ENCODE data around the gene DTX2.
"Not testable (repeated sequence)": the region's sequence is repeated elsewhere in the genome, so short reads cannot be mapped to it uniquely, and the experiment has no call there.

DTX2 gene

DNA sequence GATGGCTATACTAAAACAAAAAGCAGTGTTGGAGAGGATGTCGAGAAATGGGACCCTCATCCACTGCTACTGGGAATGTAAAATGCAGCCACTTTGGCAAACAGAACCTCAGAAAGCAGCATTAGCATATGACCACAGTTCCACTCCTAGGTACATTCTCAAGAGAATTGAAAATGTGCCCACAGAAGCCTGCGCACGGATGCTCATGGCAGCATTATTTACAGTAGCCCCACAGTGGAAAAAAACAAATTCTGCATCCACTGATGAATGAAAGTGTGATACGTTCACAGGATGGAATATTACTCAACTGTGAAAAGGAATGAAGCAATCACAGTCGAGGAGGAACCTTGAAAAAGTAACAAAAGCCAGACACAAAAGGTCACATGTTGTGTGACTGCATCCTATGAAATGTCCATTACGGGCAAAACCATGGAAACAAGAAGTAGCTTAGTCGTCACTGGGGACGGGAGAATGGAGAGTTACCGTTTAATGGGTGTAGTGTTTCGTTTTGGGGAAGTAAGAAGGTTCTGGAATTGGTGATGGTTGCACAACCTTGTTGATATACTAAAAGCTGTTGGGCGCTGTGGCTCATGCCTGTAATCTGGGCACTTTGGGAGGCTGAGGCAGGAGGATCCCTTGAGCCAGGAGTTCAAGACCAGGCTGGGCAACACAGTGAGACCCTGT, 46.4 kb downstream of the DTX2 start:
- no peak overlapping the region; a peak in 1 of 22 replicates for H3K4me2 ChIP-seq
- H3K4me3 ChIP-seq = no peak overlapping the region
- H3K36me3 ChIP-seq = peaks cover 13 to 39% (median 27%) of the 10 kb centered on the region in 11 experiments; a peak in 21 of 22 replicates
- no peaks in the 10 kb centered on the region for H3K27me3 ChIP-seq
- H4K20me1 ChIP-seq = peaks cover 0 to 11% (median 0%) of the 10 kb centered on the region in 11 experiments; a peak in 1 of 22 replicates
- H3K4me1 ChIP-seq = peaks cover 8 to 24% (median 13%) of the 10 kb centered on the region in 10 experiments
- no peak overlapping the region for H3K9ac ChIP-seq
- TF ChIP-seq Cebpa-rat (IDR thresholded peaks at IDR 0.05) = peak in 7 of 11 experiments; percentile 28 to 67 (median 55); a peak in 5 of 22 replicates
- H3K27ac ChIP-seq = peak overlapping the region in 5 of 11 experiments; percentile 13 to 66 (median 51); a peak in 7 of 22 replicates
- H3K9me3 ChIP-seq (replicated peaks in 1 of 11) = peaks cover 0 to 19% (median 0%) of the 10 kb centered on the region in 11 experiments; a peak in 6 of 22 replicates

DNA sequence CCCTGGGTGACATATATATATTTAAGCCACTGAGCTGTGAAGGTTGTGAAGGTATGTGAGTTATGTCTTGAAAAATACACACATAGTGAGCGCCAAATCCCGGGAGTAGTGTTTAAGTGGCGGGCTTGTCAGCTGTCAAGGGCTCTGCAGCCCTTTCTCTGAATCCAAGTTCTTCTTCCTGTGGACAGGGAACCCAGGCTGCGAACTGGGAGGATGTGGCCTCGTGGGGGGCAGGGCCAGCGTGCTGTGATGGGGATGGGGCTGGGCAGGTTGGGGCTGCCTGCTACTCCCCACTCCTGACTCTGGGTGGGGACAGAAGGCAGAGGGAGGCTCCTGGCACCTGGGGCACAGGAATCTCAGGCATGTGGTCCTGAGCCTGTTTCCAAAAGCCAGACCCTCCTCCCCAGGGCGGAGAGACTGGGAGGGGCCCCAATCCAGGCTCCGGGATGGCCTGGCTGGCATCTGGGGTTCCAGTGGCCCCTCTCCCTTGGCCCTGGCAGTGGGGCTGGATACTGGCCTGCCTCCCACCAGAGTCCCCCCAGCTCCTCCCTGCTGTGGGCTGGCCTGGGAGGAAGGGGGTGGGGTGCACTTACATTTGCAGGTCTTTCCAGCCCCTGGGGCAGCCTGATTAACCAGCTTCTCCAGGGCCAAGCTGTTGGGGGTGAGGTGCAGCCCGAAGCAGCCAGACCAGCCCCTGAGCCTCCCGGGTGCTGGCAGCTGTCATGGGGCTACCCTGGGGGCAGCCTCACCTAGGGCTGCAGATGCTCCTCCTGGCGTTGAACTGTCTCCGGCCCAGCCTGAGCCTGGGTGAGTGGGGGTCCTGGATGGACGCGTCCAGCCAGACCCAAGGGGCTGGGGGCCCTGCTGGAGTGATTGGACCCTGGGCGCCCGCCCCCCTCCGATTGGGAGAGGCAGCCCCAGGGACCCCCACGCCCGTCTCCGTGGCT, 48.7 kb downstream of the DTX2 start, which contains the start of gene UPK3B:
TSS of gene UPK3B (plus strand) at position 622 of the 947 bp plus-strand sequence. CDS start at position 723, 101 bp downstream.
- peaks cover 0 to 19% (median 0%) of the 10 kb centered on the region in 11 experiments; a peak in 6 of 22 replicates for H3K9me3 ChIP-seq (replicated peaks in 1 of 11)
- H3K27ac ChIP-seq = peak within 1 kb of the TSS in 2 of 11 experiments; percentile 9 to 14; a peak in 2 of 22 replicates
- peaks cover 9 to 27% (median 24%) of the 10 kb centered on the region in 11 experiments; a peak in 21 of 22 replicates for H3K36me3 ChIP-seq
- no peak for TF ChIP-seq Cebpa-rat (IDR thresholded peaks at IDR 0.05)
- H3K4me2 ChIP-seq = peak within 1 kb of the TSS in 7 of 11 experiments; percentile 12 to 35 (median 28); a peak in 13 of 22 replicates
- no peak within 1 kb of the TSS for H3K4me3 ChIP-seq
- H4K20me1 ChIP-seq = peaks cover 0 to 10% (median 0%) of the 10 kb centered on the region in 11 experiments; a peak in 1 of 22 replicates
- peak within 1 kb of the TSS in 2 of 11 experiments; percentile 7 to 11; a peak in 1 of 22 replicates for H3K9ac ChIP-seq
- peaks cover 18 to 37% (median 29%) of the 10 kb centered on the region in 10 experiments for H3K4me1 ChIP-seq
- H3K27me3 ChIP-seq = no peaks in the 10 kb centered on the region

DNA sequence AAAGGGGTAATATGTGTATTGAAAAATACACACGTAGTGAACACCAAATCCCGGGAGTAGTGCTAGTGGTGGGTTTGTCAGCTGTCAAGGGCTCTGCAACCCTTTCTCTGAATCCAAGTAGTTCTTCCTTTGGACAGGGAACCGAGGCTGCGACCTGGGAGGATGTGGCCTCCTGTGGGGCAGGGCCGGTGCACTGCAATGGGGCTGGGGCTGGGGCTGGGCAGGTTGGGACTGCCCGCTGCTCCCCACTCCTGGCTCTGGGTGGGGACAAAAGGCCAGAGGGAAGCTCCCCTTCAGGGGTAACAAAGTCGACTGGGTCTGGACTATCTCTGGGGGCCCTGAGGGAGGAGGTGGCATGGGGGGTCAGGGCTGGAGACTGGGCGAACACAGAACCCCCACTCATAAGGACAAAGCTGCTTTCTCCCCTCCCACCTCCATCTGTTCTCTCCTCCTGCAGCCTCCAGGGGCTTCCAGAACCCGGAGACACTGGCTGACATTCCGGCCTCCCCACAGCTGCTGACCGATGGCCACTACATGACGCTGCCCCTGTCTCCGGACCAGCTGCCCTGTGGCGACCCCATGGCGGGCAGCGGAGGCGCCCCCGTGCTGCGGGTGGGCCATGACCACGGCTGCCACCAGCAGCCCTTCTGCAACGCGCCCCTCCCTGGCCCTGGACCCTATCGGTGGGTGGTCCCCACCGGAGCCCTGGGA, 49.8 kb downstream of the DTX2 start:
- Histone ChIP-seq H3K9me3 (replicated peaks in 1 of 11) (peaks cover 0 to 19% (median 0%) of the 10 kb centered on the region in 11 experiments; a peak in 6 of 22 replicates), H3K36me3 (peaks cover 0 to 16% (median 12%) of the 10 kb centered on the region in 11 experiments; a peak in 14 of 22 replicates), H3K4me1 (peaks cover 18 to 37% (median 29%) of the 10 kb centered on the region in 10 experiments)
- H3K4me3 ChIP-seq, H3K27ac ChIP-seq, H3K27me3 ChIP-seq, H4K20me1 ChIP-seq, H3K4me2 ChIP-seq, H3K9ac ChIP-seq: not testable (repeated sequence)

DNA sequence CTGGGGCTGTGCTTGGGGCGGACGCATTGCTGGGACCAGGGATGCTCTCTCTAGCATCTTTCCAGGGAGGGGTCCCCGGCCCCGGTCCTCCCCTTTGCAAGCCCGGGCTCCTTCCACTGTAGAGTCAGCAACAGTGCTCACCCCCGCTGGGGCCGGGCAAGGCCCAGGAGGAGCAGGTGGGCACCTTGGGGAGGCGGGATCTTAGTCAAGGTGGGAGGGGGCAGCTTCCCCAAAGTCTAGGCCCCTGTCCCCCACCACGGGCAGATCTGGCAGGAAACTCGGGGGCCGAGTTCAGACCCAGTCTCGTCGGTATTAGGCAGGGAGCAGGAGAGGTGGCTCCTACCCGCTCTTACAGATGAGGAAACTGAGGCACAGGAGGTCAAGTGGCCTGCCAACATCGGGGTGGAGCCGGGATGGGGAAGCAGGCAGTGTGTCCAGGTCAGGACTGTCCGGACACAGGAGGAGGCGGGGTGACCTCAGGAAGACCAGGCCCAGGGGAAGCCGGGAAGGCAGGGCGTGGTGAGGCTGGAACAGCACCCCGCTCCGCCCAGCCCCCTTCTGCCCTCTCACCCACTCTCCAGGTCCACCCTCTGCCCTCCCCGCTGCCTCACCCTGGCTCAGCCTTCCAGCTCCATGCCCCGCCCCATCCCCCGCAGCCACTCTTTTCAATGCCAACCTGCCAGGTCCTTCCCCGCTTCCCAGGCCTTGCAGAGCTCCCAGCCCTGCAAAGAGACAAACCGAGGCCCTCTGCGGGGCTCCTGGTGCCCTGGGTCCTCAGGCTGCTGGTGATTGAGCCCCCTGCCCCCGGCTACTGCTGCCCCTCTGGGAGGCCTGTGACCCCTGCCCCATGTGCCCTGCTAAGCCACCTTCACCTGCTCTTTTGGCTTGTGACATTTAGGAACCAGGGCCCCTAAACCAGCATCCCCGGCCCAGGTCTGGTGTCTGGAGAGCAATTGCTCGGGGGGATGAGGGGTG, 50.7 kb downstream of the DTX2 start:
- Histone ChIP-seq H3K9me3 (replicated peaks in 1 of 11) (peaks cover 0 to 12% (median 0%) of the 10 kb centered on the region in 11 experiments; a peak in 6 of 22 replicates), H3K9ac (peak overlapping the region in 1 of 11 experiments; percentile 38; a peak in 2 of 22 replicates), H3K4me1 (peaks cover 18 to 37% (median 29%) of the 10 kb centered on the region in 10 experiments), H3K27ac (peak overlapping the region in 1 of 11 experiments; percentile 53; a peak in 1 of 22 replicates), H3K4me2 (peak overlapping the region in 8 of 11 experiments; percentile 48 to 94 (median 81); a peak in 14 of 22 replicates)
- not testable (repeated sequence) for H4K20me1 ChIP-seq, H3K27me3 ChIP-seq, H3K36me3 ChIP-seq, H3K4me3 ChIP-seq

DNA sequence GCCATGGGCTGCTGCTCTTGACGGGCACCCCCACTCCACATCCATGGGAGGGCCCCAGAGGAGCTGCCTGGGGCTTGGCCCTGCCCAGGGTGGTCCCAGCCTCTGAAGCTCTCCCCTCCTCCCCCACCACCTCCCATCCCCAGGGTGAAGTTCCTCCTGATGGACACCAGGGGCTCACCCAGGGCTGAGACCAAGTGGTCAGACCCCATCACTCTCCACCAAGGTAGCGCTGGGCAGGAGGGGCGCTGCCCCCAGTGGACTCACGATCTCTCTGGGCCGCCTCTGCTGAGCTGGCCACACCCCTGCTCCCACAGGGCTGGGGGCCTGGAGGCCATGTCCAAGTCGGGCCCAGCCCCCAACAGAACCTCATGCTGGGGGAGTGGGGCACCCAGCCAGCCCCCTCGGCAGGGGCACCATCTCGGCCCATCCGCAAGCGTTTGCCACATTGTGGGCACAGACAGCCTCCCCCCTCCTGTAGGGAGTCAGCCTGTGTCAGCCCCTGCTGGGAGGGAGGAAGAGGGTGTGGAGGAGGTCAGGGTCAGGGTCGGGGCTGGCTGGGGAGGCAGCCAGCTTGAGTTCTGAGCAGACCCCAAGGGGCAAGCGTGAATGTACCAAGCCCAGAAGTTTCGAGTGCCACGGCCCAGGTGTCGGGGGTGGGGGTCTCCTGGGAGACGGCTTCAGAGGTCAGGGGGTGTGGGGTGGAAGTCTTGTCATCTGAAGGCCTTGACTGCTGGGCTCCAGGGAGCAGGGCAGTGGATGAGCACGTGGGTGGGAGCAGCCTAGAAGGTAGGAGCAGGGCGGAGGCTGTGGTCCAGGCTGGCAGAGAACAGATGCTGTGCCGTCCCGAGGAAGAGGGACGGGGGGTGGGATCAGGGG, 51.7 kb downstream of the DTX2 start:
- H3K27ac ChIP-seq = peak overlapping the region in 6 of 11 experiments; percentile 22 to 60 (median 50); a peak in 7 of 22 replicates
- no peak for TF ChIP-seq Cebpa-rat (IDR thresholded peaks at IDR 0.05)
- H3K4me2 ChIP-seq = peak overlapping the region; percentile 48 to 94 (median 74); a peak in 21 of 22 replicates
- H3K36me3 ChIP-seq = peaks cover 0 to under 1% (median 0%) of the 10 kb centered on the region in 11 experiments; a peak in 1 of 22 replicates
- no peak overlapping the region for H3K4me3 ChIP-seq
- H3K4me1 ChIP-seq = peaks cover 18 to 37% (median 28%) of the 10 kb centered on the region in 10 experiments
- peak overlapping the region in 8 of 11 experiments; percentile 5 to 61 (median 41); a peak in 11 of 22 replicates for H3K9ac ChIP-seq
- H3K9me3 ChIP-seq (replicated peaks in 1 of 11) = peaks cover 0 to 2% (median 0%) of the 10 kb centered on the region in 11 experiments; a peak in 3 of 22 replicates
- H4K20me1 ChIP-seq = no peaks in the 10 kb centered on the region; a peak in 1 of 22 replicates
- H3K27me3 ChIP-seq = no peaks in the 10 kb centered on the region

DNA sequence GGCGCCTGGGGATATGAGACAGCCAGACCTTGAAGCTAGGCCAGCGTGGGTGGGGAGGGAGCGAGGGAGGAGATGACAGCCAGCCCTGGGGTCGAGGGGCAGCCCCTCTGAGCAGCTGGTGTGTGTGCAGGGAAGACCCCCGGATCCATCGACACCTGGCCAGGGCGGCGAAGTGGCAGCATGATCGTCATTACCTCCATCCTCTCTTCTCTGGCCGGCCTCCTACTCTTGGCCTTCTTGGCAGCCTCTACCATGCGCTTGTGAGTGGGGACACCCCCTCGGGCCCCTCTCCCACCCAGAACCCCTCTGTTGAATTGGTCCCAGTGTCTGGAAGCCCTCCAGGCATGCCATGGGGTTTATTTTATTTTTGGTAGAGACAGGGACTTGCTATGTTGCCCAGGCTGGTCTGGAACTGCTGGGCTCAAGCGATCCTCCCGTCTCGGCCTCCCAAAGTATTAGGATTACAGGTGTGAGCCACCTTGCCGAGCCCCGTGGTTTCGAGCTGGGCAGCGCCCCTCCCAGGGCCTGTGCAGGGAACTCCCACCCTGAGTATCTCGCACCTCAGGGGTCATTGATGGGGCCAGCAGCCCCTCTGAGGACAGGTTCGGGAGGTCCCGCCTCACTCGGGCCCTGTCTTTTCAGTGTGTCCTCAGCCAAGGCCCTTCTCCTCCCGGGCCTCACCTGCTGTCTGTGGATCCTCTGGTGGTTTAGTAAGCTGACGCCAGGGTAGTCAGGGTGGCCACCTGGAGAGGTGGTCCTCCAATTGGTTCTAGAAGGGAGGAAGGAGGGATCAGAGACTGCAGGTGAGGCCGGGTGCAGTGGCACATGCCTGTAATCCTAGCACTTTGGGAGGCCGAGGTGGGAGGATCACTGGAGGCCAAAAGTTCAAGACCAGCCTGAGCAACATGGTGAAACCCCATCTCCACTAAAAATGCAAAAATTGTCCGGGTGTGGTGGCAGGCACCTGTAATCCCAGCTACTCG, 52.6 kb downstream of the DTX2 start:
- no peak for TF ChIP-seq Cebpa-rat (IDR thresholded peaks at IDR 0.05)
- peak overlapping the region in 7 of 11 experiments; percentile 69 to 94 (median 85); a peak in 13 of 22 replicates for H3K4me2 ChIP-seq
- no peak overlapping the region for H3K4me3 ChIP-seq
- peaks cover 18 to 37% (median 28%) of the 10 kb centered on the region in 10 experiments for H3K4me1 ChIP-seq
- no peak overlapping the region; a peak in 1 of 22 replicates for H3K27ac ChIP-seq
- H4K20me1 ChIP-seq = no peaks in the 10 kb centered on the region; a peak in 1 of 22 replicates
- no peaks in the 10 kb centered on the region for H3K36me3 ChIP-seq
- H3K9me3 ChIP-seq (replicated peaks in 1 of 11) = no peaks in the 10 kb centered on the region
- no peaks in the 10 kb centered on the region for H3K27me3 ChIP-seq
- H3K9ac ChIP-seq = peak overlapping the region in 2 of 11 experiments; percentile 38 to 44; a peak in 2 of 22 replicates

Data from BLaER1 treated with 17β-estradiol and CSF1 and Interleukin-3, amounts not matched to agents 10 nM and 100 nM (cell line).